ENCODE results near the gene OBSCN. TPM values are rescaled to one million over a fixed set of nuclear protein-coding genes. Genes with fewer than 3 reads are reported as not detected.

OBSCN gene
- total RNA-seq, 1 donor from 2014 or later, result 17.5 TPM

GRCh38 chr1:228361314-228362140, 153.7 kb downstream of the OBSCN start:
- Histone ChIP-seq H3K9ac (ENCODE audit: low read length) (no peak overlapping the region), H3K27me3 (ENCODE audit: insufficient read depth, low read length) (no peaks in the 10 kb centered on the region), H2AFZ (ENCODE audit: low read depth, low read length) (no peak overlapping the region), H3K4me3 (ENCODE audit: insufficient read depth, low read depth, low read length) (no peak overlapping the region), H4K20me1 (ENCODE audit: insufficient read depth, low read length) (no peaks in the 10 kb centered on the region), H3K4me1 (ENCODE audit: insufficient read depth, low read length) (no peaks in the 10 kb centered on the region), H3K9me3 (ENCODE audit: insufficient read depth, low read depth, low read length) (peaks cover 4% of the 10 kb centered on the region), H3K79me2 (ENCODE audit: insufficient read depth, low read length) (no peaks in the 10 kb centered on the region), H3K36me3 (ENCODE audit: insufficient read depth, low read length) (no peaks in the 10 kb centered on the region), H3K4me2 (ENCODE audit: low read length) (no peak overlapping the region), H3K27ac (ENCODE audit: low read depth, low read length) (no peak overlapping the region)
- DNase-seq (ENCODE audit: low read depth) (no peak), FAIRE-seq (no peak)
- peaks cover 16% of the 10 kb centered on the region for H3K27me3 Mint-ChIP-seq (ENCODE audit: low read depth, unreplicated experiment)
- no peaks in the 10 kb centered on the region for H3K9me3 Mint-ChIP-seq (ENCODE audit: unreplicated experiment)
- H3K4me1 Mint-ChIP-seq (ENCODE audit: low read depth, unreplicated experiment), result no peaks in the 10 kb centered on the region
- H3K27ac Mint-ChIP-seq (ENCODE audit: unreplicated experiment), result no peak overlapping the region
- H3K36me3 Mint-ChIP-seq (ENCODE audit: low read depth, unreplicated experiment), result peaks cover 5% of the 10 kb centered on the region
- H3K4me3 Mint-ChIP-seq (ENCODE audit: unreplicated experiment), result no peak overlapping the region
- TF ChIP-seq EZH2 (IDR thresholded peaks at IDR 0.05; ENCODE audit: insufficient read depth, low read length), result no peak
- TF ChIP-seq CTCF (IDR thresholded peaks at IDR 0.05; ENCODE audit: insufficient read depth, low read depth, low read length), result no peak

GRCh38 chr1:228362141-228362883, 154.5 kb downstream of the OBSCN start:
- peaks cover 4% of the 10 kb centered on the region for H3K9me3 ChIP-seq (ENCODE audit: insufficient read depth, low read depth, low read length)
- no peak overlapping the region for H3K4me3 ChIP-seq (ENCODE audit: insufficient read depth, low read depth, low read length)
- no peaks in the 10 kb centered on the region for H3K27me3 ChIP-seq (ENCODE audit: insufficient read depth, low read length)
- Mint-ChIP-seq H3K27me3 (ENCODE audit: low read depth, unreplicated experiment) (peaks cover 19% of the 10 kb centered on the region), H3K4me3 (ENCODE audit: unreplicated experiment) (no peak overlapping the region), H3K9me3 (ENCODE audit: unreplicated experiment) (no peaks in the 10 kb centered on the region), H3K27ac (ENCODE audit: unreplicated experiment) (no peak overlapping the region), H3K36me3 (ENCODE audit: low read depth, unreplicated experiment) (peaks cover 2% of the 10 kb centered on the region), H3K4me1 (ENCODE audit: low read depth, unreplicated experiment) (no peaks in the 10 kb centered on the region)
- H3K4me1 ChIP-seq (ENCODE audit: insufficient read depth, low read length), result no peaks in the 10 kb centered on the region
- no peak overlapping the region for H3K4me2 ChIP-seq (ENCODE audit: low read length)
- H2AFZ ChIP-seq (ENCODE audit: low read depth, low read length), result no peak overlapping the region
- FAIRE-seq (no peak), DNase-seq (ENCODE audit: low read depth) (no peak)
- H3K79me2 ChIP-seq (ENCODE audit: insufficient read depth, low read length), result no peaks in the 10 kb centered on the region
- no peaks in the 10 kb centered on the region for H4K20me1 ChIP-seq (ENCODE audit: insufficient read depth, low read length)
- no peaks in the 10 kb centered on the region for H3K36me3 ChIP-seq (ENCODE audit: insufficient read depth, low read length)
- H3K27ac ChIP-seq (ENCODE audit: low read depth, low read length), result no peak overlapping the region
- H3K9ac ChIP-seq (ENCODE audit: low read length), result no peak overlapping the region
- TF ChIP-seq EZH2 (IDR thresholded peaks at IDR 0.05; ENCODE audit: insufficient read depth, low read length) (no peak), CTCF (IDR thresholded peaks at IDR 0.05; ENCODE audit: insufficient read depth, low read depth, low read length) (no peak)
